Measurements from ENCODE around the gene C1orf159. TPM values are rescaled to one million over a fixed set of nuclear protein-coding genes. Genes with fewer than 3 reads are reported as not detected.

C1orf159 gene
- total RNA-seq, 6 experiments from 2014 or later: 4.0 to 7.7 (median 6.4) TPM

DNA sequence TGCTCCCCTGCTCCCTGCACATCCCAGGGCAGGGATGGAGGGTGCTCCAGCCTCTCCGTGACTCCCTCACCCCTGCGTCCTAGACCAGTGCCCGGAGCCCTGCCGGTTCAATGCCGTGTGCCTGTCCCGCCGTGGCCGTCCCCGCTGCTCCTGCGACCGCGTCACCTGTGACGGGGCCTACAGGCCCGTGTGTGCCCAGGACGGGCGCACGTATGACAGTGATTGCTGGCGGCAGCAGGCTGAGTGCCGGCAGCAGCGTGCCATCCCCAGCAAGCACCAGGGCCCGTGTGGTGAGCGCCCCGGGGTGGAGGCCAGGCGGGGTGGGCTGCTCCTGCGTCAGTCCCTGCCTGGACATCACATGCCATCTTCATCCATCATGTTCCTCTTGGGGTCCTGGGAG lies 74.0 kb downstream of the C1orf159 start:
- intact Hi-C loops (cut with DNase I): no loop called here
- WGBS (ENCODE audit: insufficient coverage, low coverage, low lambda C conversion rate, missing lambda C conversion rate): 92% methylated on average over 5 of the region's 25 CpGs
- TF ChIP-seq, protein P1, sequence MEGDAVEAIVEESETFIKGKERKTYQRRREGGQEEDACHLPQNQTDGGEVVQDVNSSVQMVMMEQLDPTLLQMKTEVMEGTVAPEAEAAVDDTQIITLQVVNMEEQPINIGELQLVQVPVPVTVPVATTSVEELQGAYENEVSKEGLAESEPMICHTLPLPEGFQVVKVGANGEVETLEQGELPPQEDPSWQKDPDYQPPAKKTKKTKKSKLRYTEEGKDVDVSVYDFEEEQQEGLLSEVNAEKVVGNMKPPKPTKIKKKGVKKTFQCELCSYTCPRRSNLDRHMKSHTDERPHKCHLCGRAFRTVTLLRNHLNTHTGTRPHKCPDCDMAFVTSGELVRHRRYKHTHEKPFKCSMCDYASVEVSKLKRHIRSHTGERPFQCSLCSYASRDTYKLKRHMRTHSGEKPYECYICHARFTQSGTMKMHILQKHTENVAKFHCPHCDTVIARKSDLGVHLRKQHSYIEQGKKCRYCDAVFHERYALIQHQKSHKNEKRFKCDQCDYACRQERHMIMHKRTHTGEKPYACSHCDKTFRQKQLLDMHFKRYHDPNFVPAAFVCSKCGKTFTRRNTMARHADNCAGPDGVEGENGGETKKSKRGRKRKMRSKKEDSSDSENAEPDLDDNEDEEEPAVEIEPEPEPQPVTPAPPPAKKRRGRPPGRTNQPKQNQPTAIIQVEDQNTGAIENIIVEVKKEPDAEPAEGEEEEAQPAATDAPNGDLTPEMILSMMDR (IDR thresholded peaks at IDR 0.05): no peak
- no peak for TF ChIP-seq POLR2A (IDR thresholded peaks at IDR 0.05)
- no peaks in the 10 kb centered on the region for H3K27me3 ChIP-seq
- ATAC-seq: no peak
- H3K36me3 ChIP-seq: no peaks in the 10 kb centered on the region
- peaks cover 0 to 10% (median 5%) of the 10 kb centered on the region in 4 donors for H3K4me1 ChIP-seq
- no peak overlapping the region for H3K27ac ChIP-seq
- H3K4me3 ChIP-seq: no peak overlapping the region
- DNase-seq: no peak
- no peaks in the 10 kb centered on the region for H3K9me3 ChIP-seq

DNA sequence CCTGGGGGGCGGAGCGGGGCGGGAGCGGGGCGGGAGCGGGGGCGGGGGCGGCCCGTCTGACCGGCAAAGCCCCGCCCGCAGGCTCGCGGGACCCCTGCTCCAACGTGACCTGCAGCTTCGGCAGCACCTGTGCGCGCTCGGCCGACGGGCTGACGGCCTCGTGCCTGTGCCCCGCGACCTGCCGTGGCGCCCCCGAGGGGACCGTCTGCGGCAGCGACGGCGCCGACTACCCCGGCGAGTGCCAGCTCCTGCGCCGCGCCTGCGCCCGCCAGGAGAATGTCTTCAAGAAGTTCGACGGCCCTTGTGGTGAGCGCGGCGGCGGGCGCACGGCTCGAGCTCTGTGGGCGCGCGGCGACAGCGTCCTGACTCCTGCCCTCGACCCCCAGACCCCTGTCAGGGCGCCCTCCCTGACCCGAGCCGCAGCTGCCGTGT lies 74.8 kb downstream of the C1orf159 start:
- Histone ChIP-seq H3K9me3 (no peaks in the 10 kb centered on the region), H3K27me3 (no peaks in the 10 kb centered on the region), H3K36me3 (no peaks in the 10 kb centered on the region), H3K27ac (no peak overlapping the region), H3K4me3 (no peak overlapping the region), H3K4me1 (peaks cover 0 to 10% (median 5%) of the 10 kb centered on the region in 4 donors)
- DNase-seq: no peak
- intact Hi-C loops (cut with DNase I): no loop called here
- ATAC-seq: no peak
- TF ChIP-seq, protein P1 (IDR thresholded peaks at IDR 0.05): no peak
- no peak for TF ChIP-seq POLR2A (IDR thresholded peaks at IDR 0.05)
- WGBS (ENCODE audit: insufficient coverage, low coverage, low lambda C conversion rate, missing lambda C conversion rate): no CpG with 5 or more reads among the region's 60 CpGs

DNA sequence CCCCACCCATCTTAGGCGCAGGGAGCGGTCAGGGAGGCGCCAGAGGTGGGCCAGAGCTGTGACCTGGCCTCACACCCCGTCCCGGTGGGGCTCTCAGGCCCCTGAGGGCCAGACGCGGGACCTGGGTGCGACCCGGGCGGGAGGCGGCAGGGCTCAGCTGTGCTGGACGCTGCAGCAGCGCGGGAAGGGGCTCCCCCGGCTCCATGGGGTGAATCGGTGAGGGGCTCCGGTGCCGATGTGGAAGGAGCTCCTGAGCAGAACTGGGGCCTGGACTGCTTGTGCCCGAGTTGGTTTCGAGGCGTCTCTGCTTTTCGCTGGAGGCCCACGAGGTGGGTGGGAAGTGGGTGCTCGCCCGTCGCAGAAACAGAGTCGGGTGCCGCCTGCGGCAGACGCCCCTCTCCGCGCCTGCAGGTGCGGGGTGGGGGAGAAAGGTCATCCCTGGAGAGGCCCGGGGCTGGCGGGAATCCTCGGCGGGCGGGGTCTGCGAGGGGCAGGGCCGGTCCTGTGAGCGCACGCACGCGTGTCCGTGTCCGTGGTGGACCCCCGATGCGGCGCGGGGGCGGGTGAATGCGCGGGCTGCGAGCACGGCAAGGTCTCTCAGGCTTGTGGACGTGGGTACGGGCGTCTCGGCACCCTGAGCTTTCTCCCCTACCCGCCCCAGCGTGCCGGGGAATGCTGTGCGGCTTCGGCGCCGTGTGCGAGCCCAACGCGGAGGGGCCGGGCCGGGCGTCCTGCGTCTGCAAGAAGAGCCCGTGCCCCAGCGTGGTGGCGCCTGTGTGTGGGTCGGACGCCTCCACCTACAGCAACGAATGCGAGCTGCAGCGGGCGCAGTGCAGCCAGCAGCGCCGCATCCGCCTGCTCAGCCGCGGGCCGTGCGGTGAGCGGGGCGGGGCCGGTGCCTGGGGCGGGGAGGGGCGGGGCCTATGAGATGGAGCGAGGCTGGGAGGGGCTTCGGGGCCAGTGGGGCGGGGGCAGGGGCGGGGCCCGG lies 75.6 kb downstream of the C1orf159 start:
- no peaks in the 10 kb centered on the region for H3K27me3 ChIP-seq
- peak overlapping the region in 2 of 3 donors; percentile 33 to 42 for H3K4me3 ChIP-seq
- peaks cover 0 to 10% (median 5%) of the 10 kb centered on the region in 4 donors for H3K4me1 ChIP-seq
- DNase-seq (peak; percentile 66 to 79 (median 77)), ATAC-seq (peak; percentile 82 to 89 (median 84))
- H3K9me3 ChIP-seq: no peaks in the 10 kb centered on the region
- intact Hi-C loops (cut with DNase I): no loop called here
- WGBS (ENCODE audit: insufficient coverage, low coverage, low lambda C conversion rate, missing lambda C conversion rate): 16% methylated on average over 16 of the region's 99 CpGs
- no peaks in the 10 kb centered on the region for H3K36me3 ChIP-seq
- H3K27ac ChIP-seq: no peak overlapping the region
- TF ChIP-seq, protein P1 (IDR thresholded peaks at IDR 0.05): no peak
- no peak for TF ChIP-seq POLR2A (IDR thresholded peaks at IDR 0.05)

DNA sequence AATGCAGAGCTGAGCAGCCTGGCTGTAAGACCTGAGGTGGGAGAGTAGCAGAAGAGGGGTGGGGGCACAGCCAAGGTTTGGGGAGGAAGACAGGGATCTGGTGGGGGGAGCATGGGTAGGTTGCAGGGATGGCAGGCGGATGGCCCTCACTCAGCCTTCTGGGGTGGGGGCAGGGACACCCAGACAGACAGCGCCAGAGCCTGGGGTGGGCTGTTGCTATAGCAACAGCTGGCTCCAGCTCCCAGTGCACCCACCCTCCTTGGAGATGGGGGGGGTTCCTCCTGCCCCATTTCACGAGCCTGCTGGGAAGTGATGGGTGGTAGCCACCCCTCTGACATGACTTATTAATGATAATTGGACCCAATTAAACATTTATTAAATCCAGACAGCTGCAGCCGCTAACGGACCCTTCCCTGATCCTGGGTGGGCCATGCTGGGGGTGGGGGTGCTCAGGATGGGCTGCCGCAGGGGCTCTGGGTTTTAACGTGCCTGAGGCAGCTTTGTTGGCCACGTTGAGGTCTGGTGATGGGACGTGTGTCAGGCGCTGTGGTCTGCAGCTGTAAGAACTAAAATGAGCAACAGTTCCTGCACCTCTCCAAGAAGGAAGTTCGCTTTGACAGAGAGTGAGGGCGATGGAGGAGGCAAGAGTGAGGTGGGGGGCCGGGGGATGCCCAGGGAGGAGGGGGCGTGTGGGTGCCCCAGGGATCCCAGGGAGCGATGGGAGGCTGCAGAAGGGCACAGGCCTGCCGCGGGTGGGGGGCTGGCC lies 76.6 kb downstream of the C1orf159 start:
- H3K4me3 ChIP-seq: no peak overlapping the region
- WGBS (ENCODE audit: insufficient coverage, low coverage, low lambda C conversion rate, missing lambda C conversion rate): 40% methylated on average over 11 of the region's 17 CpGs
- intact Hi-C loops (cut with DNase I): no loop called here
- H3K36me3 ChIP-seq: no peaks in the 10 kb centered on the region
- DNase-seq (no peak), ATAC-seq (no peak)
- peaks cover 0 to 10% (median 5%) of the 10 kb centered on the region in 4 donors for H3K4me1 ChIP-seq
- TF ChIP-seq POLR2A (IDR thresholded peaks at IDR 0.05): no peak
- TF ChIP-seq, protein P1 (IDR thresholded peaks at IDR 0.05): no peak
- H3K27ac ChIP-seq: no peak overlapping the region
- H3K9me3 ChIP-seq: no peaks in the 10 kb centered on the region
- H3K27me3 ChIP-seq: no peaks in the 10 kb centered on the region

All from right lobe of liver (tissue), 6 donors.